Measurements from ENCODE around the gene ADAMTS13.
A peak's percentile ranks its signal among the peaks of the same experiment; 100 is the strongest.

The ADAMTS13 gene

DNA sequence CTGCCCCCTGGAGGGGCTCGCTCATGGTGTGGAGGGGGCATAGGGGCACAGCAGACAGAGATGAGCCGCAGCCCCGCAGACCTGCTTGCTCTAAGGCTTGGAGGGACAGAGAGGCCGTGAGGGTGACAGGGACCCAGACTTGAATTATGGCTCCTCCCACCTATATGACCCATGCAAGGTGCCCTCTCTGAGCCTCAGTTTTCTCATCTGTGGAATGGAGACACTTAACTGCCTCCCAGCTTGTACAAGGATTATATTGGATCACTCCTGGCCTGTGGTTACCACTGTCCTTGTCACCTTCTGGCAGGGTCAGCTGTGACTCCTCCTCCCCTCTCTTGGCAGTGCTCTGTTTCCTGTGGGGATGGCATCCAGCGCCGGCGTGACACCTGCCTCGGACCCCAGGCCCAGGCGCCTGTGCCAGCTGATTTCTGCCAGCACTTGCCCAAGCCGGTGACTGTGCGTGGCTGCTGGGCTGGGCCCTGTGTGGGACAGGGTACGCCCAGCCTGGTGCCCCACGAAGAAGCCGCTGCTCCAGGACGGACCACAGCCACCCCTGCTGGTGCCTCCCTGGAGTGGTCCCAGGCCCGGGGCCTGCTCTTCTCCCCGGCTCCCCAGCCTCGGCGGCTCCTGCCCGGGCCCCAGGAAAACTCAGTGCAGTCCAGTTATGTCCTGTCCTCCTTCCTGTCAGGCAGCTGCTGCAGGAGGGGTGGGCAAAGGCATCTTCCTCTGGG is 32.9 kb downstream of the ADAMTS13 start:
- no peak for DNase-seq (ENCODE audit: low read depth, low spot score)

GRCh38 chr9:133455936-133456335 is 33.8 kb downstream of the ADAMTS13 start:
- DNase-seq (ENCODE audit: low read depth, low spot score), result no peak

DNA sequence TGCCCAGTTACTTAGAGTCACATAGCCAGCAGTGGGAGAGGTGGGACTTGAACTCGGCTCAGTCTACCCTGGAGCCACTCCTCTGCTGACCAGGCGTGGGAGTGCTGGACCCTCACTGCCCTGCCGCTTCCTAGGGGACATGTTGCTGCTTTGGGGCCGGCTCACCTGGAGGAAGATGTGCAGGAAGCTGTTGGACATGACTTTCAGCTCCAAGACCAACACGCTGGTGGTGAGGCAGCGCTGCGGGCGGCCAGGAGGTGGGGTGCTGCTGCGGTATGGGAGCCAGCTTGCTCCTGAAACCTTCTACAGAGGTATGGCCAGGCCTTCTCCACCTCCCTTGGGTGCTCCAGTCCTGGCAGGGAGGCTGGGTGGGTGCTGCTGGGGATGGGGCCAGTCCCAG is 34.2 kb downstream of the ADAMTS13 start:
- DNase-seq (ENCODE audit: low read depth, low spot score), result no peak

DNA sequence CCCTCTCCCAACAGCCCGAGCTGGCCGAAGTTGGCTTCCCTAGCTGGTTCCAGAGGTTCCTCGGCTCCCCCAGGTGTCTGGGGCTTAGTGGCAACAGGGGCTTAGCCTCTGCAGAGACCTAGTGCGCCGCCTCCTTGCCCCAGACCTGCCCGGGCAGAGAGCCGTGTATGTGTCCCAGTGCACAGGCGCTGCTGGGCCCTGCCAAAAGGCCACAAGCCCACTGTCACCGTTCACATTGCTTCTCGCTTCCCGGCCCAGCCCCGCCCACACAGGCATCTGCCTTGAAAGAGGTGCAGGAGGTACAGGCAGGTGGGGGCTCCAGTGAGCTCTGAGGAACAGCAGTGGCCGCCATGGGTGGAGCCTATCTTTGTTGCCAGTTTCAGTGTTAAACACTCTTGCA is 35.1 kb downstream of the ADAMTS13 start:
- DNase-seq (ENCODE audit: low read depth, low spot score), result no peak

DNA sequence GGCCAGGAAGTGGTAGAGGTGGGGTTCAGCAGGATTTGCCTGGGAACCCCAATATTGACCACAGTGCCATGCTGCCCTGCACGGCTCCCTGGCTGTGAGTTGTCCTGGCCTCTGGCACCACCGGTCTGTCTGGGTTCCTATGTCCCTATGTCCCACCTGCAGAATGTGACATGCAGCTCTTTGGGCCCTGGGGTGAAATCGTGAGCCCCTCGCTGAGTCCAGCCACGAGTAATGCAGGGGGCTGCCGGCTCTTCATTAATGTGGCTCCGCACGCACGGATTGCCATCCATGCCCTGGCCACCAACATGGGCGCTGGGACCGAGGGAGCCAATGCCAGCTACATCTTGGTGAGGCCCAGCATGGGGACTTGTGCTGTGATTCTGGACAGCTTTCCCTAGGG is 35.6 kb downstream of the ADAMTS13 start:
- no peak for DNase-seq (ENCODE audit: low read depth, low spot score)

- DNase-seq (ENCODE audit: low read depth, low spot score), result no peak
These were observed 36.6 kb downstream of the ADAMTS13 start for GRCh38 chr9:133458643-133459312.

- peak; percentile 86 for DNase-seq (ENCODE audit: low read depth, low spot score)
These were observed 37.6 kb downstream of the ADAMTS13 start, which contains the start of gene CACFD1 for GRCh38 chr9:133459476-133460404. Gene CACFD1, plus strand, starts transcription at chr9:133459978. Its CDS starts 89 bp downstream, at chr9:133460067.

DNA sequence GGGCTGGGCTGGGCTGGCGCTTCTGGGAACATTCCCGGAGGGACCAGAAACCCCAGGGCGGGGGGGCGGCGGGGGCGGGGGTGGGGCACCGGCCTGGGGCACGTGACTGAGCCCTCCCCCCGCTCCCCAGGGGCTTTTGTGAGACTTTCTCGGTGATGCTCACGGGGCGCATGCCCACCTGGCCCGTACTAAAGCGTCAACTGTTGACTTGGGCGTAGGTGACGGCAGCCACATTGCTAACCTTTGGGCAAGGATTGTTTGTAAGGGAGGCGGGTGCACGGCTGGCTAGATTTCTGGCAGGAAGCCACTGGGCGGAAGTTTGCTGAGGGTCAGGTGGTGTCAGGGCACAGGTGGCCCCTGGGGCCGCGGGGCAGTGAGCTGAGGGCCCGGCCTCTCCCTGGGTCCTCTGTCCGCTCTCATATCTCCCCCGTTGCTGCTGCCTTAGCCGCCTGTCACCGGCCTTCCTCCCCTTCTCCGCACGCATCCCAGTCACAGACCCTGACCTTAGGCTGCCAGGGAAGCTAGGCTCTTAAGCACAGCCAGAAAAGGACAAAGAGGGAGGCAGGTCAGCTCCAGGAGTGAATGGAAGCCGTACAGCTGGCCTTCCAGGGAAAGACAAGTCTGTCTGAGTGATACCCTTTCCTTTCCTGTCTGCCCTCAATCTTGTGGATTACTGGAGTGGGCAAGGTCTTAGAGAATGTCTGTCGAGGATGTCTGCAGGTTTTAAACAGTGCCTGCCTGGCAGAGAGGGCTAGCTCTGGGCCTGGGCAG is 38.4 kb downstream of the ADAMTS13 start:
- no peak for DNase-seq (ENCODE audit: low read depth, low spot score)

GRCh38 chr9:133461975-133462374 is 39.8 kb downstream of the ADAMTS13 start:
- no peak for DNase-seq (ENCODE audit: low read depth, low spot score)

- no peak for DNase-seq (ENCODE audit: low read depth, low spot score)
These were observed 41.2 kb downstream of the ADAMTS13 start for GRCh38 chr9:133463234-133463863.

DNA sequence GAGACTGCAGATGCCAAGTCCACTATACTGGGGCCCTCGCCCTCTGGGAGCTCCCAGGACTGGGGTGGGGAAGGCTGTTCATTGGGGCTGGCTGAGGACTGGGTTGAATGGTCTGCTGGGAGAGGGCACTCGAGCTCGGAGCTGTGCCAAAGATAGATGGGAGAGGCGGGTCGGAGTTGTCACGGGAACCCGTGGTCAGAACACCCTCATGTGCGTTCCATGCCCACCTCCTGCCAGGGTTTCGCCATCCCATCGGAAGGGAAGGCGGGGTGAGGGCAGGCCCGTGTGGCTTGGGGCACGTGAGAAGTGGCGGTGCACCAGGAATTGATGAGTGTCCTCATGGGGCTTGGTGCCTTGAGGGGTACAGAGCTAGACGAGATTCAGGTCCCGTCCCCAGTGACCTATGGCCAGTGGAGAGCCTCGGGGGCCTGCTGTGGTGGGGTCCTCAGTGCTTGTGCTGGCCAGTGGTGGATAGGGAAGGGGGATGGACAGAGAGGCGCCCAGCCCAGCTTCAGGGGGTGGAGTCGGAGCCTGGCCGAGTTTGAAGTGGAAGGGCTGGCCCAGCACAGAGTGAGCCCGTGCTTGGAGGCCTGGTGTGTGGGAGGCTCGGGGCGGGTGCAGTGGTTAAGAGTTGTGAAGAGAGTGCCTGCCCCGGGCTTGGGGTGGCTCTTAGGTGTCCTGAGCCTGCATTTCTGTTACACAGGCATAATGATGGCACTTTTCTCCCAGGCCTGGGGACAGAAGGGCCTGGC is 41.9 kb downstream of the ADAMTS13 start:
- no peak for DNase-seq (ENCODE audit: low read depth, low spot score)

- no peak for DNase-seq (ENCODE audit: low read depth, low spot score)
These were observed 42.5 kb downstream of the ADAMTS13 start for GRCh38 chr9:133464638-133465037.

DNA sequence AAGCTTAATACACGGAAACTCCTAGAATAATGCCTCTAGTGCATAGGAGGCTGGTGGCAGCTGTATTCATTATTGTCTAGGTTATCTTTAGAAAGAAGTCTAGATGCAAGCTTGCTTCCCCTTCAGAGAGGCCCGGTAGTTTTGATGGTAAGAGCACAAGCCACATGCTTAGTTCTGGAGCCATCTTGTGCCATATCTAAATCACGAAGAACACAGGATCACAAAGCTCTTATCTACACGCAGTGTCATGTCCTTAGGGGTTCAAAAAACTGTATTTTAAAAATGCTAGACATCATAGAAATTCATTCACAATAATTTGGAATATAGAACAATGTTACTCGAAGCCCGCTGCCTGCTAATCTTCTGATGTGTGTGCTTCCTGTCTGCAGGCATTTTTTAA is 43.8 kb downstream of the ADAMTS13 start:
- DNase-seq (ENCODE audit: low read depth, low spot score), result no peak

GRCh38 chr9:133467101-133467500 is 44.9 kb downstream of the ADAMTS13 start:
- no peak for DNase-seq (ENCODE audit: low read depth, low spot score)

DNA sequence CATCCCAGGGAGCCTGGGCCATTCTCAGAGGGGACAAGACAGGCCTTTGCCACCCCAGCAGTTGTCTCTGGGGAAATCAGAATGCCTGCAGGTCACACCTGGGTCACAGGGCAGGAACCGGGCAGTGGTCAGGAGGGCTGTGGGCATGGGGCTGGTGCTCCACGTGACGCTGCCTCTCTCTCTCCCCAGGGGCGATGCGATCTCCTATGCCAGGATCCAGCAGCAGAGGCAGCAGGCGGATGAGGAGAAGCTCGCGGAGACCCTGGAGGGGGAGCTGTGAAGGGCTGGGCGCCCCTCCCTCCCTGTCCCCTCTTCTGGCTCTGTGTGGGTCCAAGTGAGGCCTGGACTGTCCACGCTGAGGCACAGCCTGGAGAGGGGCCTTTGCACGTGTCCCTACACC is 46.2 kb downstream of the ADAMTS13 start:
- DNase-seq (ENCODE audit: low read depth, low spot score), result no peak

- DNase-seq (ENCODE audit: low read depth, low spot score), result no peak
These were observed 46.7 kb downstream of the ADAMTS13 start for GRCh38 chr9:133468777-133469421.

DNA sequence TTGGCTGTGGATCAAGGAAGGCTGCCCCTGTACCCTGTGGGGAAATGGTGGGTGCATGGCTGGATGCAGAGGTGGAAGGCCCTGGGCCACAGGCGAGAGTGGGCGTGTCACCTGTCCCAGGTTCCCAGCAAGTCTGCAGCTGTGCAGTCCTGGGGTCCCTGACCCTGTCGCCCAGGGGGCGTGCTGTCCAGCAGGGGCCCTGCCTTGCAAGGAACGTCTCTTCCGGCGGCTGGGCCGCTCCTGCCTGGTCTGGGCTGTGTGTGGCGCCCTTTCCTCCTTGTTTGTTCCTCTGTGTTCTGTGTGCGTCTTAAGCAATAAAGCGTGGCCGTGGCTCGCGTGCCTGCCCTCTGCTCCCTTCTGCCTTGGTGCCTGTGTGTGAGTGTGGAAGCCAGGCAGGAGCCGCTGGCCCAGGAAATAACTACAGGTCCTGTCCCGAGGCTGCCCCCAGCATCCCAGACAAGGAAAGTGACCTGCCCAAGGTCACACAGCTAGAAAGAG is 48.3 kb downstream of the ADAMTS13 start:
- no peak for DNase-seq (ENCODE audit: low read depth, low spot score)

DNA sequence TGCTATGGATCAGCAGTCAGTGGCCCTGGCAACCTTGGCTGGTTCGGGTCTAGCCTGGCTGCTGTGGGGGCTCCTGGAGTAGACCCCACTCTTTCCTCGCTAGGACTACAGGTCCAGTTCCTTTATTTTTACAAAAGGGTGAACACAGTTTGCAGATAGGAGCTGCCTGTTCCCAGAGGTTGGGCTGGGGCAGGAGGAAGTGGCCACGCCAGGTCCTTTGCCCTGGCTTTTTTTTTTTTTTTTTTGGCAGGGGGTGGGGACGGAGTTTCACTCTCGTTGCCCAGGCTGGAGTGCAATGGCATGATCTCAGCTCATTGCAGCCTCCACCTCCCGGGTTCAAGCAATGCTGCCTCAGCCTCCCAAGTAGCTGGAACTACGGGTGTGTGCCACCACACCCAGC is 48.8 kb downstream of the ADAMTS13 start:
- no peak for DNase-seq (ENCODE audit: low read depth, low spot score)

DNA sequence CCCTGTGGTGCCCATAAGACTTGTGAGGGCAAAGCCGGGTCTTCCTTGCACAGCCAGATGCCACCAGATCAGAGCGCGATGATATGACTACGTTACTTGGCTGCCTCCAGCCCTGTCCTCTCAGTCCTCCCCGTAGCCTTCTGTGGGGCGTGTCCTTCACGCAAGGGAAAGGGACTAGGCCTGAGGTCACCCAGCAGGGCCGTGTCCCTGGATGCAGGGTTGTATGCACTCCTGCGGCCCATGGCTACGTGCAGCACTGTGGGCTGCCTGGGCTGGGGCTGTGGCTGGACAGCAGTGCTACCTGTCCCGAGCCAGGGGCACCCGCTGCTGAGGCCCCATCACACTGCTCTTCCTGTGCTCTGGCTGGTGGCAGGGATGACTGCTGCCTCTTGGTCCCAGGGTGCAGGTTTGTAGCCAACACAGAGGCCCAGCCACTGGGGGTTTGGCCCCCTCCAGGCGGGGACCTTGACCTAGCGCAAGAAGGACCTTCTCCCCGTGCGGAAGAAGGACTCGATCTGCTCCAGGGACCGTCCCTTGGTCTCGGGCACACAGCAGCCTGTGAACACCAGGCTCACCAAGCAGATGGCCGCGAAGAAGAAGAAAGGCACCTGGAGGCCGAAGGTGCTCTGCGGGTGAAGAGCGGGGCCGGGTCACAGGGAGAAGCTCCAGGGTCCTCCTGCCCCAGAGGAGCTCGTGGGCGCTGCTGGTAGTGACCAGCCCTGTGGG is 49.5 kb downstream of the ADAMTS13 start:
- DNase-seq (ENCODE audit: low read depth, low spot score), result no peak
